WTC11 (cell line): ENCODE results near the gene ANXA11. TPM values are rescaled to one million over a fixed set of nuclear protein-coding genes. Genes with fewer than 3 reads are reported as not detected.

Experiments used
- ATAC-seq: fragments of 200-7000 bp; cut with Tn5 transposase; 2 replicates; pipeline ENCODE4 v1.10.0; 2021; ENCODE audit warnings: mild to moderate bottlenecking, moderate library complexity
- CTCF ChIA-PET: fragments of 300-600 bp; sonication (Branson Sonifier 250); formaldehyde crosslinking; loops from one replicate; lab custom pipeline; 2021; ENCODE audit warnings: antibody characterized with exemption; lab: Charles Lee
- POLR2A ChIA-PET: fragments of 350-600 bp; sonication (Branson Sonifier 250); formaldehyde crosslinking; loops from one replicate; lab custom pipeline; 2021; ENCODE audit warnings: antibody characterized with exemption; lab: Charles Lee
- DNase-seq: peaks from one replicate; pipeline ENCODE4 v3.0.0; 2021; ENCODE audit warnings: low spot score
- H3K27ac Mint-ChIP-seq: 2 replicates; pipeline ENCODE4 v1.8.0; 2021; ENCODE audit warnings: mixed read lengths
- H3K27me3 Mint-ChIP-seq: 2 replicates; pipeline ENCODE4 v1.8.0; 2021; ENCODE audit warnings: low read depth, mild to moderate bottlenecking, moderate library complexity, mixed read lengths
- H3K36me3 Mint-ChIP-seq: 2 replicates; pipeline ENCODE4 v1.8.0; 2021; ENCODE audit warnings: mixed read lengths
- H3K4me1 Mint-ChIP-seq: 2 replicates; pipeline ENCODE4 v1.8.0; 2022; ENCODE audit warnings: mixed read lengths
- H3K4me3 Mint-ChIP-seq: 2 replicates; pipeline ENCODE4 v1.8.0; 2021; ENCODE audit warnings: mild to moderate bottlenecking, moderate library complexity, mixed read lengths
- H3K9me3 Mint-ChIP-seq: 2 replicates; pipeline ENCODE4 v1.8.0; 2021; ENCODE audit warnings: mixed read lengths
- AR ChIP-seq: fragments of 250-450 bp; sonication (Bioruptor Pico); IDR thresholded peaks from 2 replicates; pipeline ENCODE4 v1.9.0; 2021; ENCODE audit warnings: mild to moderate bottlenecking
- ATF1 ChIP-seq: sonication (generic); formaldehyde crosslinking; IDR thresholded peaks from 2 replicates; pipeline ENCODE4 v1.8.1; 2023; ENCODE audit warnings: mild to moderate bottlenecking, moderate library complexity, missing genetic modification reagents
- E2F5 ChIP-seq: sonication (generic); formaldehyde crosslinking; IDR thresholded peaks from 2 replicates; pipeline ENCODE4 v1.8.1; 2022; ENCODE audit warnings: mild to moderate bottlenecking, moderate library complexity, missing genetic modification reagents
- ESRRA ChIP-seq: sonication (generic); formaldehyde crosslinking; IDR thresholded peaks from 2 replicates; pipeline ENCODE4 v1.8.1; 2022; ENCODE audit warnings: mild to moderate bottlenecking, missing genetic modification reagents, borderline replicate concordance
- FOXJ3 ChIP-seq: sonication (generic); formaldehyde crosslinking; IDR thresholded peaks from 2 replicates; pipeline ENCODE4 v1.9.0; 2021; ENCODE audit warnings: missing genetic modification reagents, mild to moderate bottlenecking, borderline replicate concordance
- FOXK1 ChIP-seq: sonication (generic); formaldehyde crosslinking; IDR thresholded peaks from 2 replicates; pipeline ENCODE4 v1.8.0; 2022; ENCODE audit warnings: mild to moderate bottlenecking, moderate library complexity, missing genetic modification reagents
- FOXP4 ChIP-seq: sonication (generic); formaldehyde crosslinking; IDR thresholded peaks from 2 replicates; pipeline ENCODE4 v1.8.0; 2022; ENCODE audit warnings: mild to moderate bottlenecking, missing genetic modification reagents
- GTF2I ChIP-seq: fragments of 250-450 bp; sonication (Bioruptor Pico); conservative IDR thresholded peaks from 2 replicates; pipeline ENCODE4 v1.4.0; 2021; ENCODE audit warnings: mild to moderate bottlenecking
- IRF2 ChIP-seq: sonication (generic); formaldehyde crosslinking; IDR thresholded peaks from 2 replicates; pipeline ENCODE4 v1.8.0; 2022; ENCODE audit warnings: low read depth, missing genetic modification reagents, borderline replicate concordance
- PRDM15 ChIP-seq: sonication (generic); formaldehyde crosslinking; IDR thresholded peaks from 2 replicates; pipeline ENCODE4 v1.8.0; 2022; ENCODE audit warnings: missing genetic modification reagents
- STAT6 ChIP-seq: sonication (generic); formaldehyde crosslinking; conservative IDR thresholded peaks from 2 replicates; pipeline ENCODE4 v1.8.1; 2023; ENCODE audit warnings: mild to moderate bottlenecking, low read depth, missing genetic modification reagents, moderate library complexity
- TEAD1 ChIP-seq: sonication (generic); formaldehyde crosslinking; IDR thresholded peaks from 2 replicates; pipeline ENCODE4 v1.8.0; 2022; ENCODE audit warnings: mild to moderate bottlenecking, missing genetic modification reagents
- ZMAT4 ChIP-seq: fragments of 250-450 bp; sonication (Bioruptor Pico); IDR thresholded peaks from 2 replicates; pipeline ENCODE4 v1.9.0; 2021; ENCODE audit warnings: mild to moderate bottlenecking
- ZNF219 ChIP-seq: sonication (generic); formaldehyde crosslinking; IDR thresholded peaks from 2 replicates; pipeline ENCODE4 v1.8.0; 2023; ENCODE audit warnings: missing genetic modification reagents, mild to moderate bottlenecking, borderline replicate concordance
- ZNF281 ChIP-seq: sonication (generic); formaldehyde crosslinking; IDR thresholded peaks from 2 replicates; pipeline ENCODE4 v1.8.0; 2023; ENCODE audit warnings: mild to moderate bottlenecking, missing genetic modification reagents
- total RNA-seq: library from RNA; stranded (reverse); gene quantifications from 3 replicates; pipeline ENCODE4 v1.2.3, GENCODE V29; 2021

ANXA11 gene
- total RNA-seq, 1 experiment from 2014 or later: 83.3 TPM

GRCh38 chr10:80192553-80192952 is 12.8 kb downstream of the ANXA11 start (continued):
- no peak for TF ChIP-seq PRDM15
- TF ChIP-seq, all 79 proteins: peak for 0

GRCh38 chr10:80191589-80192270 is 13.6 kb downstream of the ANXA11 start:
- ChIA-PET POLR2A (no interaction called here), CTCF (interaction anchor here (1.0 kb wide), 1 partner anchor 48 kb away, joined by 3 read pairs; no protein-coding TSS in a partner anchor)
- no peak for DNase-seq
- Mint-ChIP-seq H3K27ac (peak overlapping the region; percentile 74; the same call in 1 of the 2 replicates), H3K9me3 (no peaks in the 10 kb centered on the region), H3K36me3 (no peaks in the 10 kb centered on the region), H3K27me3 (no peaks in the 10 kb centered on the region)
- no peak for ATAC-seq
- TF ChIP-seq ESRRA (CRISPR knock-in tag) (no peak), ATF1 (no peak), E2F5 (CRISPR knock-in tag) (no peak), FOXK1 (CRISPR knock-in tag) (no peak), FOXP4 (CRISPR knock-in tag) (no peak), TEAD1 (no peak), AR (CRISPR knock-in tag) (no peak), ZNF281 (CRISPR knock-in tag) (no peak), IRF2 (CRISPR knock-in tag) (no peak), ZNF219 (CRISPR knock-in tag) (no peak), ZMAT4 (no peak), STAT6 (CRISPR knock-in tag) (no peak), FOXJ3 (CRISPR knock-in tag) (no peak), GTF2I (CRISPR knock-in tag) (no peak)
- TF ChIP-seq, all 79 proteins: peak for 0
- peaks cover 62% of the 10 kb centered on the region for H3K4me1 Mint-ChIP-seq
- no peak overlapping the region for H3K4me3 Mint-ChIP-seq
